OCI-LY7 (cell line): ENCODE data around the gene PHOX2B. TPM values are rescaled to one million over a fixed set of nuclear protein-coding genes. Genes with fewer than 3 reads are reported as not detected.

ENCODE experiments used
- BruUV-seq: library from RNA; stranded (reverse); fragments of 400-500 nt; replicated peaks from 2 replicates; lab custom pipeline; 2021; lab: Mats Ljungman, UMichigan
- CTCF ChIA-PET: fragments of 300-600 bp; sonication (Branson Sonifier 250); formaldehyde crosslinking; loops from one replicate; lab custom pipeline; 2022; ENCODE audit warnings: antibody characterized with exemption; ENCODE audit not compliant: unreplicated experiment; lab: Charles Lee
- POLR2A ChIA-PET: fragments of 300-600 bp; sonication (Branson Sonifier 250); formaldehyde crosslinking; loops from one replicate; lab custom pipeline; 2022; ENCODE audit warnings: antibody characterized with exemption; lab: Charles Lee
- DNase-seq: peaks from one replicate; pipeline ENCODE4 v3.0.0-alpha.2; 2015; ENCODE audit warnings: low spot score
- H2AFZ ChIP-seq: fragments of 200-600 bp; sonication (generic), shearing (Covaris generic); 2 replicates; pipeline ENCODE4 v1.6.1; 2014; ENCODE audit warnings: mild to moderate bottlenecking, antibody characterized with exemption, low read length, moderate library complexity
- H3K27ac ChIP-seq: fragments of 200-600 bp; sonication (generic); 2 replicates; pipeline ENCODE4 v1.5.1; 2014; ENCODE audit warnings: mixed run types, low read depth, mild to moderate bottlenecking, moderate library complexity, low read length, inconsistent platforms; ENCODE audit not compliant: poor library complexity, severe bottlenecking
- H3K36me3 ChIP-seq: fragments of 200-600 bp; sonication (generic); 2 replicates; pipeline ENCODE4 v1.6.1; 2014; ENCODE audit warnings: mild to moderate bottlenecking, antibody characterized with exemption, low read length, moderate library complexity, mixed read lengths; ENCODE audit not compliant: insufficient read depth
- H3K4me1 ChIP-seq: fragments of 200-600 bp; sonication (generic); 2 replicates; pipeline ENCODE4 v1.5.1; 2014; ENCODE audit warnings: mild to moderate bottlenecking, low read length; ENCODE audit not compliant: insufficient read depth, poor library complexity, severe bottlenecking
- H3K4me2 ChIP-seq: fragments of 200-600 bp; sonication (generic); 2 replicates; pipeline ENCODE4 v1.6.1; 2014; ENCODE audit warnings: mild to moderate bottlenecking, low read length
- H3K4me3 ChIP-seq: fragments of 200-600 bp; sonication (generic); 2 replicates; pipeline ENCODE4 v1.5.1; 2014; ENCODE audit warnings: mild to moderate bottlenecking, low read depth, low read length; ENCODE audit not compliant: poor library complexity, severe bottlenecking
- H3K79me2 ChIP-seq: fragments of 200-600 bp; sonication (generic); 2 replicates; pipeline ENCODE4 v1.6.1; 2016; ENCODE audit warnings: low read depth, mild to moderate bottlenecking, low read length, moderate library complexity, mixed read lengths; ENCODE audit not compliant: insufficient read depth
- H3K9me2 ChIP-seq: fragments of 200-600 bp; sonication (generic); 2 replicates; pipeline ENCODE4 v1.6.1; 2016; ENCODE audit warnings: mild to moderate bottlenecking, low read length, mixed read lengths; ENCODE audit not compliant: insufficient read depth
- H3K9me3 ChIP-seq: fragments of 200-600 bp; sonication (generic); 2 replicates; pipeline ENCODE4 v1.6.1; 2014; ENCODE audit warnings: mild to moderate bottlenecking, mixed run types, low read length, mixed read lengths
- H4K20me1 ChIP-seq: fragments of 200-600 bp; sonication (generic); 2 replicates; pipeline ENCODE4 v1.6.1; 2014; ENCODE audit warnings: mild to moderate bottlenecking, antibody characterized with exemption, low read length, moderate library complexity, mixed read lengths; ENCODE audit not compliant: insufficient read depth
- CTCF ChIP-seq: fragments of 200-600 bp; sonication (generic); conservative IDR thresholded peaks from 2 replicates; pipeline ENCODE4 v1.5.1; 2014; ENCODE audit warnings: mild to moderate bottlenecking, antibody characterized with exemption, low read length, moderate library complexity, mixed read lengths
- EZH2phosphoT487 ChIP-seq: fragments of 200-600 bp; sonication (generic); IDR thresholded peaks from 2 replicates; pipeline ENCODE4 v1.6.1; 2018; ENCODE audit warnings: low read depth, borderline replicate concordance, mild to moderate bottlenecking, mixed run types, antibody characterized with exemption, low read length, moderate library complexity, mixed read lengths
- intact Hi-C: fragments of 100-400 bp; cut with micrococcal nuclease; formaldehyde crosslinking; loops from one replicate; pipeline ENCODE4 v1.10.0; 2022; ENCODE audit not compliant: unreplicated experiment
- small RNA-seq: library from RNA; depleted of rRNA; stranded (forward); fragments of <200 nt; gene quantifications from one replicate; pipeline ENCODE3, GENCODE V24; 2014
- total RNA-seq, 2 experiments: library from RNA; depleted of rRNA in 1 of 2; stranded (reverse); fragments of >200 nt in 1 of 2; shearing (Covaris generic) in 1 of 2; gene quantifications; 2 replicates each; pipeline ENCODE4 v1.2.3, GENCODE V29; 2014 to 2022

Gene PHOX2B
- total RNA-seq, 2 experiments from 2014 or later, result not detected

- TF ChIP-seq EZH2phosphoT487, result no peak
- no peak for TF ChIP-seq CTCF
- Histone ChIP-seq H4K20me1 (no peaks in the 10 kb centered on the region), H3K9me3 (no peaks in the 10 kb centered on the region), H3K79me2 (no peaks in the 10 kb centered on the region), H3K4me3 (no peak overlapping the region), H2AFZ (no peak overlapping the region), H3K36me3 (no peaks in the 10 kb centered on the region), H3K4me2 (no peak overlapping the region), H3K4me1 (no peaks in the 10 kb centered on the region), H3K27ac (no peak overlapping the region), H3K9me2 (no peaks in the 10 kb centered on the region)
- BruUV-seq, result no TSS peak
- intact Hi-C loops, result no loop called here
- DNase-seq, result no peak
- CTCF ChIA-PET, result no interaction called here
- POLR2A ChIA-PET, result no interaction called here
Observed at GRCh38 chr4:41701983-41702382, 46.5 kb downstream of the PHOX2B start.

- Histone ChIP-seq H3K9me2 (no peaks in the 10 kb centered on the region), H3K4me1 (no peaks in the 10 kb centered on the region), H3K4me3 (no peak overlapping the region), H4K20me1 (no peaks in the 10 kb centered on the region), H3K27ac (no peak overlapping the region), H3K9me3 (no peaks in the 10 kb centered on the region), H3K79me2 (no peaks in the 10 kb centered on the region), H3K36me3 (no peaks in the 10 kb centered on the region), H2AFZ (no peak overlapping the region), H3K4me2 (no peak overlapping the region)
- ChIA-PET POLR2A (interaction anchor here (0.7 to 1.0 kb wide), 2 partner anchors 13 to 30 kb away, joined by 3 to 4 read pairs; no protein-coding TSS in a partner anchor), CTCF (no interaction called here)
- no peak for DNase-seq
- no TSS peak for BruUV-seq
- TF ChIP-seq EZH2phosphoT487 (no peak), CTCF (no peak)
- intact Hi-C loops, result no loop called here
Observed at GRCh38 chr4:41696763-41697162, 51.8 kb downstream of the PHOX2B start.

GRCh38 chr4:41696131-41696530, 52.4 kb downstream of the PHOX2B start:
- no peaks in the 10 kb centered on the region for H3K79me2 ChIP-seq
- no peaks in the 10 kb centered on the region for H4K20me1 ChIP-seq
- H3K4me1 ChIP-seq, result no peaks in the 10 kb centered on the region
- no TSS peak for BruUV-seq
- no peak overlapping the region for H3K4me2 ChIP-seq
- no peaks in the 10 kb centered on the region for H3K9me2 ChIP-seq
- H2AFZ ChIP-seq, result no peak overlapping the region
- TF ChIP-seq CTCF (no peak), EZH2phosphoT487 (no peak)
- no peaks in the 10 kb centered on the region for H3K9me3 ChIP-seq
- intact Hi-C loops, result no loop called here
- H3K36me3 ChIP-seq, result no peaks in the 10 kb centered on the region
- POLR2A ChIA-PET, result no interaction called here
- H3K4me3 ChIP-seq, result no peak overlapping the region
- H3K27ac ChIP-seq, result no peak overlapping the region
- CTCF ChIA-PET, result no interaction called here
- DNase-seq, result no peak

Small RNAs within 50 kb of the gene (small RNA-seq; reads per million reads assigned to genes)
- gene RNU1-49P, result not detected

Other genes with a start within 250 kb of the PHOX2B start
- not detected in 2 replicates for gene LIMCH1, start 210.6 kb downstream of the PHOX2B start, total RNA-seq (2014; rRNA removed; shearing (Covaris generic))
- not detected in 2 replicates for gene LIMCH1, start 210.6 kb downstream of the PHOX2B start, total RNA-seq (2022)
- gene TMEM33, start 186.7 kb upstream of the PHOX2B start, total RNA-seq (2014; rRNA removed; shearing (Covaris generic)), result 21.0 and 25.7 TPM in 2 replicates
- gene TMEM33, start 186.7 kb upstream of the PHOX2B start, total RNA-seq (2022), result 43.0 and 46.6 TPM in 2 replicates
- 0.09 TPM in 1 of 2 replicates, not detected in the other for gene DCAF4L1, start 233.0 kb upstream of the PHOX2B start, total RNA-seq (2014; rRNA removed; shearing (Covaris generic))
- 0.07 and 0.30 TPM in 2 replicates for gene DCAF4L1, start 233.0 kb upstream of the PHOX2B start, total RNA-seq (2022)
- gene SLC30A9, start 241.8 kb upstream of the PHOX2B start, total RNA-seq (2014; rRNA removed; shearing (Covaris generic)), result 33.8 and 60.2 TPM in 2 replicates
- gene SLC30A9, start 241.8 kb upstream of the PHOX2B start, total RNA-seq (2022), result 40.8 and 42.5 TPM in 2 replicates